Measurements from ENCODE around the gene SWAP70.
"Not testable (repeated sequence)": the region's sequence is repeated elsewhere in the genome, so short reads cannot be mapped to it uniquely, and the experiment has no call there.

SWAP70 gene

DNA sequence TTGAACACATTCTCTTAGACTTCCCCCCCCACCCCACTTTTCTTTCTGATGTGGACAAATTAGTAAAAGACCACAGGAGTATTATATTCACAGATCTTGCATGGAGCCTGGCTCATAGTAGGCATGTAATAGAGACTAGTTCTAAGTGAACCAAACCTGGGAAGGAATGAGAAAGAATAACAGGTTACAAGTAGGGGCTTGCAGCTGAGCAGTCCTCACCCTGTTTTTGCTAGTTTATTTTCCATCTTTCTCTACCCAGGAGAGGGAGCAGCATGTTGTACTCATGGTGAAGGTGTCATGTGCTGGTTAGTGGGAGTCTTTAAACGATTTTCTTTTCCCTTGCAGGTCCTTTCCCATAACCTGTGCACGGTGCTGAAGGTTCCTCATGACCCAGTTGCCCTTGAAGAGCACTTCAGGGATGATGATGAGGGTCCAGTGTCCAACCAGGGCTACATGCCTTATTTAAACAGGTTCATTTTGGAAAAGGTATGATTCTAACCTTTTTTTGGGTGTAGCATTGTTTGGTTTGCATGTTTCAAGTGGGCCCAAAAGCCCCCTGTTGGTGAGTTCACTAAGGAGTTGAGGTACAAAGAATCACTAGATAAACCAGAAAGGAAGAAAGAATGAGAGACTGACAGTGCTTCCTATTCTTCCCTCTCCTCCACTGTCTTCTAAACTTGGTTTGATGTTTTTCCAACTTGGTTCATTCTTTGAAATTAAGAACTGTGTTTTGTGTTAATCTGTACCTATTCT, 30.1 kb downstream of the SWAP70 start:
- H3K23ac ChIP-seq (ENCODE audit: low read length in 2 of 2) = no peak overlapping the region
- peak overlapping the region; percentile 91 for H2AK5ac ChIP-seq (ENCODE audit: low read length, severe bottlenecking)
- H3K18ac ChIP-seq (ENCODE audit: low read depth in 1 of 2, low read length in 2 of 2) = no peak overlapping the region
- peaks cover 16% of the 10 kb centered on the region for H3K79me1 ChIP-seq (replicated peaks; ENCODE audit: low read length, poor library complexity, severe bottlenecking)
- no peak overlapping the region for H3K27ac ChIP-seq (ENCODE audit: low read length, poor library complexity, severe bottlenecking)
- no peak overlapping the region for H2BK120ac ChIP-seq (ENCODE audit: low read depth, low read length)
- H2BK15ac ChIP-seq (ENCODE audit: low read depth, poor library complexity, severe bottlenecking) = no peak overlapping the region
- H4K8ac ChIP-seq (ENCODE audit: low read length) = no peak overlapping the region
- H3K4ac ChIP-seq (ENCODE audit: low read depth in 1 of 2, low read length in 2 of 2) = no peak overlapping the region
- peaks cover 21 to 44% of the 10 kb centered on the region in 2 experiments for H3K36me3 ChIP-seq (ENCODE audit: control insufficient read depth in 1 of 2, insufficient read depth in 2 of 2, low read depth in 1 of 2, low read length in 2 of 2)
- no peak overlapping the region for H2AFZ ChIP-seq (ENCODE audit: low read depth, low read length)
- no peak overlapping the region for H3K4me3 ChIP-seq (ENCODE audit: insufficient read depth in 1 of 2, low read depth in 1 of 2, low read length in 2 of 2)
- H3K4me1 ChIP-seq (ENCODE audit: control insufficient read depth, insufficient read depth, low read depth, low read length) = peaks cover 8% of the 10 kb centered on the region
- no peak overlapping the region for H3K9ac ChIP-seq (ENCODE audit: low read length)
- H2BK12ac ChIP-seq (ENCODE audit: low read length in 2 of 2) = no peak overlapping the region
- H3K9me3 ChIP-seq (ENCODE audit: control insufficient read depth, low read length) = no peaks in the 10 kb centered on the region
- H3K14ac ChIP-seq (ENCODE audit: low read length in 2 of 2) = no peak overlapping the region
- WGBS = 97% methylated on average over 2 of the region's 2 CpGs
- H2BK5ac ChIP-seq (ENCODE audit: low read depth, low read length, poor library complexity, severe bottlenecking) = no peak overlapping the region
- no peak overlapping the region for H4K91ac ChIP-seq (ENCODE audit: low read length)
- H3K4me2 ChIP-seq (ENCODE audit: low read length, poor library complexity, severe bottlenecking) = no peak overlapping the region
- no peak for DNase-seq
- H3K27me3 ChIP-seq (ENCODE audit: control insufficient read depth in 1 of 2, insufficient read depth in 1 of 2, low read length in 2 of 2) = no peaks in the 10 kb centered on the region

- H3K18ac ChIP-seq (ENCODE audit: low read depth in 1 of 2, low read length in 2 of 2); H3K27me3 ChIP-seq (ENCODE audit: control insufficient read depth in 1 of 2, insufficient read depth in 1 of 2, low read length in 2 of 2); H4K91ac ChIP-seq (ENCODE audit: low read length); H2BK12ac ChIP-seq (ENCODE audit: low read length in 2 of 2); H2AFZ ChIP-seq (ENCODE audit: low read depth, low read length); DNase-seq; H2AK5ac ChIP-seq (ENCODE audit: low read length, severe bottlenecking); H2BK5ac ChIP-seq (ENCODE audit: low read depth, low read length, poor library complexity, severe bottlenecking); H3K23ac ChIP-seq (ENCODE audit: low read length in 2 of 2); H2BK120ac ChIP-seq (ENCODE audit: low read depth, low read length); H3K4ac ChIP-seq (ENCODE audit: low read depth in 1 of 2, low read length in 2 of 2); H3K14ac ChIP-seq (ENCODE audit: low read length in 2 of 2); H3K27ac ChIP-seq (ENCODE audit: low read length, poor library complexity, severe bottlenecking); H3K4me1 ChIP-seq (ENCODE audit: control insufficient read depth, insufficient read depth, low read depth, low read length); H3K4me3 ChIP-seq (ENCODE audit: insufficient read depth in 1 of 2, low read depth in 1 of 2, low read length in 2 of 2); H3K9me3 ChIP-seq (ENCODE audit: control insufficient read depth, low read length); H3K9ac ChIP-seq (ENCODE audit: low read length); H4K8ac ChIP-seq (ENCODE audit: low read length); H2BK15ac ChIP-seq (ENCODE audit: low read depth, poor library complexity, severe bottlenecking); H3K4me2 ChIP-seq (ENCODE audit: low read length, poor library complexity, severe bottlenecking): not testable (repeated sequence)
- 98% methylated on average over 8 of the region's 8 CpGs for WGBS
- Histone ChIP-seq H3K79me1 (replicated peaks; ENCODE audit: low read length, poor library complexity, severe bottlenecking) (peaks cover 16% of the 10 kb centered on the region), H3K36me3 (ENCODE audit: control insufficient read depth in 1 of 2, insufficient read depth in 2 of 2, low read depth in 1 of 2, low read length in 2 of 2) (peaks cover 21 to 45% of the 10 kb centered on the region in 2 experiments)
Observed at GRCh38 chr11:9695228-9695627, 31.4 kb downstream of the SWAP70 start.

DNA sequence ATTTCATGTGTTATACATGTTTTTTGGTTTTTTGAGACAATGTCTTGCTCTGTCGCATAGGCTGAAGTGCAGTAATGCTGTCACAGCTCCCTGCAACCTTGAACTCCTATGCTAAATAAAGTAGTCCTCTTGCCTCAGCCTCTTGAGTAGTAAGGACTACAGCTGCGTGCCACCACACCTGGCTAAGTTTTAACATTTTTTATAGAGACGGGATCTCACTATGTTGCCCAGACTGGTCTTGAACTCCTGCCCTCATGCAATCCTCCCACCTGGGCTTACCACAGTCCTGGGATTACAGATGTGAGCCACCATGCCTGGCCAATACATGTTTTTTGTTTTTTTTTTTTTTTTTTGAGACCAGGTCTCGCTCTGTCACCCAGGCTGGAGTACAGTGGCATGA, 33.9 kb downstream of the SWAP70 start:
- Histone ChIP-seq H4K8ac (ENCODE audit: low read length) (no peak overlapping the region), H3K14ac (ENCODE audit: low read length in 2 of 2) (no peak overlapping the region), H3K23ac (ENCODE audit: low read length in 2 of 2) (no peak overlapping the region), H2BK15ac (ENCODE audit: low read depth, poor library complexity, severe bottlenecking) (no peak overlapping the region), H3K36me3 (ENCODE audit: control insufficient read depth in 1 of 2, insufficient read depth in 2 of 2, low read depth in 1 of 2, low read length in 2 of 2) (peaks cover 21 to 45% of the 10 kb centered on the region in 2 experiments), H3K9ac (ENCODE audit: low read length) (no peak overlapping the region), H2BK120ac (ENCODE audit: low read depth, low read length) (no peak overlapping the region), H3K4ac (ENCODE audit: low read depth in 1 of 2, low read length in 2 of 2) (no peak overlapping the region), H2BK12ac (ENCODE audit: low read length in 2 of 2) (no peak overlapping the region), H3K27me3 (ENCODE audit: control insufficient read depth in 1 of 2, insufficient read depth in 1 of 2, low read length in 2 of 2) (no peaks in the 10 kb centered on the region), H2AK5ac (ENCODE audit: low read length, severe bottlenecking) (no peak overlapping the region), H3K4me3 (ENCODE audit: insufficient read depth in 1 of 2, low read depth in 1 of 2, low read length in 2 of 2) (no peak overlapping the region), H3K9me3 (ENCODE audit: control insufficient read depth, low read length) (no peaks in the 10 kb centered on the region), H3K18ac (ENCODE audit: low read depth in 1 of 2, low read length in 2 of 2) (no peak overlapping the region), H2BK5ac (ENCODE audit: low read depth, low read length, poor library complexity, severe bottlenecking) (no peak overlapping the region), H3K79me1 (replicated peaks; ENCODE audit: low read length, poor library complexity, severe bottlenecking) (peaks cover 16% of the 10 kb centered on the region), H3K27ac (ENCODE audit: low read length, poor library complexity, severe bottlenecking) (no peak overlapping the region), H3K4me1 (ENCODE audit: control insufficient read depth, insufficient read depth, low read depth, low read length) (peaks cover 3% of the 10 kb centered on the region), H3K4me2 (ENCODE audit: low read length, poor library complexity, severe bottlenecking) (no peak overlapping the region), H2AFZ (ENCODE audit: low read depth, low read length) (no peak overlapping the region), H4K91ac (ENCODE audit: low read length) (no peak overlapping the region)
- WGBS = over 99% methylated on average over 4 of the region's 4 CpGs
- DNase-seq = no peak

DNA sequence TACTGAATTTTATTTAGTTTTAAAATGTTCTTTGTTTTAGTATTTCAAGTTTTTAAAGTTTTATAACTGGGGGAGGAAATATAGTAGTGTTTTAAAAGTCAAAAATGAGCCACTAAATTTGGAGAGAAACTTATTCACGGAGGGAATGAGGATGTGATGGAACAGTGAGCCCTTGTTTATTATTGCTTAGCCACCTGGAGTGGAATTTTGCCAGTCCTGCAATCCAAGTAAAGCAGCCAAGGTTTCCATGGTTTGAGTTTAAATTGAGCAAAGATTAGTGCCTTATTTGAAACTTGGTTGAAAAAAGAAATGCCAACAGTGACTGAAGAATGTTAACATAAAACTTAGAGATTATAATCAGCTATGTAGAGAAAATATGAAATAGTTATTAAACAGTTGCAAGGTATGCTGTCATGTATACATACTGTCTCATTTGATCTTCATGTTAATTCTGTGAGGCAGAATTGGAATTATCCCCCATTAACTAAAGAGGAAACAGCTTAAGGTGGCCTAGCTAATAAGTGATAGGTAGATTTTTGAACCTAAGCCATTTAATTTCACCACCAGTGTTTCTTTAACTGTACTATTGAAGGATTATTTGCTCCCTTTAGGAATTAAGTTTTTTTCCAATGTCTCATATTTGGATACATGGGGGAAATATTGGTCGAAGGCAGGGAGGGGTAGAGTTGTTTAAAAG, 36.4 kb downstream of the SWAP70 start:
- peaks cover 16% of the 10 kb centered on the region for H3K79me1 ChIP-seq (replicated peaks; ENCODE audit: low read length, poor library complexity, severe bottlenecking)
- no peak for DNase-seq
- H3K36me3 ChIP-seq (ENCODE audit: control insufficient read depth in 1 of 2, insufficient read depth in 2 of 2, low read depth in 1 of 2, low read length in 2 of 2) = peaks cover 17 to 43% of the 10 kb centered on the region in 2 experiments
- H4K8ac ChIP-seq (ENCODE audit: low read length) = no peak overlapping the region
- no peak overlapping the region for H3K23ac ChIP-seq (ENCODE audit: low read length in 2 of 2)
- H3K9ac ChIP-seq (ENCODE audit: low read length) = peak overlapping the region; percentile 20
- H2AK5ac ChIP-seq (ENCODE audit: low read length, severe bottlenecking) = no peak overlapping the region
- peak overlapping the region; percentile 51 for H3K27ac ChIP-seq (ENCODE audit: low read length, poor library complexity, severe bottlenecking)
- no peak overlapping the region for H3K14ac ChIP-seq (ENCODE audit: low read length in 2 of 2)
- H3K4me3 ChIP-seq (ENCODE audit: insufficient read depth in 1 of 2, low read depth in 1 of 2, low read length in 2 of 2) = no peak overlapping the region
- 84% methylated on average over 1 of the region's 2 CpGs for WGBS
- H3K18ac ChIP-seq (ENCODE audit: low read depth in 1 of 2, low read length in 2 of 2) = no peak overlapping the region
- no peak overlapping the region for H4K91ac ChIP-seq (ENCODE audit: low read length)
- H3K9me3 ChIP-seq (ENCODE audit: control insufficient read depth, low read length) = no peaks in the 10 kb centered on the region
- no peak overlapping the region for H3K4ac ChIP-seq (ENCODE audit: low read depth in 1 of 2, low read length in 2 of 2)
- no peak overlapping the region for H2AFZ ChIP-seq (ENCODE audit: low read depth, low read length)
- H3K4me1 ChIP-seq (ENCODE audit: control insufficient read depth, insufficient read depth, low read depth, low read length) = peaks cover 4% of the 10 kb centered on the region
- H2BK120ac ChIP-seq (ENCODE audit: low read depth, low read length) = no peak overlapping the region
- no peak overlapping the region for H2BK15ac ChIP-seq (ENCODE audit: low read depth, poor library complexity, severe bottlenecking)
- H2BK12ac ChIP-seq (ENCODE audit: low read length in 2 of 2) = no peak overlapping the region
- no peak overlapping the region for H3K4me2 ChIP-seq (ENCODE audit: low read length, poor library complexity, severe bottlenecking)
- no peak overlapping the region for H2BK5ac ChIP-seq (ENCODE audit: low read depth, low read length, poor library complexity, severe bottlenecking)
- H3K27me3 ChIP-seq (ENCODE audit: control insufficient read depth in 1 of 2, insufficient read depth in 1 of 2, low read length in 2 of 2) = no peaks in the 10 kb centered on the region

Data from mesenchymal stem cell (in vitro differentiated cells and primary cell).